Chondrocyte (in vitro differentiated cells): ENCODE measurements around the gene TRIM7. TPM values are rescaled to one million over a fixed set of nuclear protein-coding genes. Genes with fewer than 3 reads are reported as not detected.

Experiments used
- DNase-seq: peaks from one replicate; pipeline ENCODE4 v3.0.0; 2021; ENCODE audit warnings: mixed read lengths, low spot score
- H3K27ac Mint-ChIP-seq: one replicate; pipeline ENCODE4 v1.8.0; 2021; ENCODE audit warnings: mild to moderate bottlenecking, moderate library complexity, mixed read lengths; ENCODE audit not compliant: unreplicated experiment
- H3K27me3 Mint-ChIP-seq: 2 replicates; pipeline ENCODE4 v1.8.0; 2021; ENCODE audit warnings: low read depth, mixed read lengths
- H3K36me3 Mint-ChIP-seq: 2 replicates; pipeline ENCODE4 v1.8.0; 2021; ENCODE audit warnings: low read depth, mixed read lengths
- H3K4me1 Mint-ChIP-seq: 2 replicates; pipeline ENCODE4 v1.8.0; 2021; ENCODE audit warnings: low read depth, mild to moderate bottlenecking, mixed read lengths
- H3K4me3 Mint-ChIP-seq: one replicate; pipeline ENCODE4 v1.8.0; 2021; ENCODE audit warnings: mild to moderate bottlenecking, moderate library complexity, mixed read lengths; ENCODE audit not compliant: unreplicated experiment
- H3K9me3 Mint-ChIP-seq: 2 replicates; pipeline ENCODE4 v1.8.0; 2021; ENCODE audit warnings: low read depth, mixed read lengths
- long read RNA-seq: library from polyadenylated mRNA; stranded (forward); transcript quantifications from one replicate; pipeline ENCODE4 v2.0.0, GENCODE V29; 2021
- total RNA-seq: library from RNA; stranded (reverse); gene quantifications from 3 replicates; pipeline ENCODE4 v1.2.1, GENCODE V29; 2021
- TF ChIP-seq, protein P1 (sequence below): fragments of 200-600 bp; sonication (generic); IDR thresholded peaks from 2 replicates; pipeline ENCODE4 v1.5.0; 2021; ENCODE audit warnings: antibody characterized with exemption, mild to moderate bottlenecking, moderate library complexity

Gene TRIM7
- 4.2 to 8.1 TPM (median 5.7 TPM) in 3 replicates for total RNA-seq
- long read RNA-seq, transcript TRIM7-201 (7 exons, 2,840 nt): major isoform, 5 of 9 reads
- long read RNA-seq, partial matches to known transcripts: 0 of 9 reads
- long read RNA-seq, other reads (novel, unspliced or antisense): 0 of 9 reads

DNA sequence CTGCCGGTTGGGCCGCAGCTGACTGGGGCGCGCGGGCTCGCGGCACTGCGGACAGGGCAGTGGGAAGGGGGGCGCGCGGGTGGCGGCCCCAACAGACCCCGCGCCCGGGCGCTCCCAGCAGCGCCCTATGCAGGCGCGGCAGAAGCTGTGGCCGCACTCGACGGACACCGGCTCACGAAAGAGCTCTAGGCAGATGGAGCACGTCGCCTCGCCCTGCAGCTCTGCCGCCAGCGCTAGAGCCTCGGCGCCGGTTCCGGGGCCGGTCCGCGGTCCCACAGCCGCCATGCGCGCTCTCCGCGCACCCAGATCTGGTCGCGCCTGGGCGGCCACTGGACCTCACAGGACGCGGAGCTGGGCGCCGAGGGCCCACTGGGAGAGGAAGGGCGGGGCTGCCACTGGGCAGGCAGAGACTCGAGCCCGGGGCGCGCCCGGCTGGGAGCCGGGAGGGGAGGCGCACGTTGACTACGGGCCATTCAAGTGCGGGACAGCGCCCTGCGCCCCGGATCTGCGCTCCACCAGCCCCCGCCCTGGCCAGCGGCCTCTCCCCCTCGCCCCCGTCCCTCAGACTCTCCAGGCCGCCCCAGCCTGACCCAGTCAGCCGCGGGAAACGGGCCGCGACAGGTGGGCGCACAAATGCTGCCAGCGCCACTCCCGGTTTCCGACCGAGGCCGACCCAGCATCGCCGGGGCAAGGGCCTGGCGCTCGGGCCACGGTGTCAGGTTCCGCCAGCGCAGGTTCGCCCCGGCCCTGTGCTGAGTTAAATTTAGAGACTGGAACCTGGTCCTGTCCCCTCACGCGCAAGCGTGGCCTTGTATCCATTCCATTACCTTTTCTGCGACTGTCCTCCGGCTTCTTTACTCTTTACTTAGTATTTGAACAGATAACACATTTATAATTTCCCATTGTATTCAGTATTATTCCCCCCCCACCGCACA is at the start of gene TRIM7:
Gene TRIM7, minus strand, starts transcription at position 371 of the 935 bp plus-strand sequence. Its CDS starts 86 bp downstream, at position 285.
- Mint-ChIP-seq H3K4me1 (peaks cover 26% of the 10 kb centered on the region), H3K27ac (peak within 1 kb of the TSS; percentile 94), H3K4me3 (peak within 1 kb of the TSS; percentile 85), H3K27me3 (no peaks in the 10 kb centered on the region), H3K9me3 (no peaks in the 10 kb centered on the region), H3K36me3 (no peaks in the 10 kb centered on the region)
- TF ChIP-seq, protein P1, sequence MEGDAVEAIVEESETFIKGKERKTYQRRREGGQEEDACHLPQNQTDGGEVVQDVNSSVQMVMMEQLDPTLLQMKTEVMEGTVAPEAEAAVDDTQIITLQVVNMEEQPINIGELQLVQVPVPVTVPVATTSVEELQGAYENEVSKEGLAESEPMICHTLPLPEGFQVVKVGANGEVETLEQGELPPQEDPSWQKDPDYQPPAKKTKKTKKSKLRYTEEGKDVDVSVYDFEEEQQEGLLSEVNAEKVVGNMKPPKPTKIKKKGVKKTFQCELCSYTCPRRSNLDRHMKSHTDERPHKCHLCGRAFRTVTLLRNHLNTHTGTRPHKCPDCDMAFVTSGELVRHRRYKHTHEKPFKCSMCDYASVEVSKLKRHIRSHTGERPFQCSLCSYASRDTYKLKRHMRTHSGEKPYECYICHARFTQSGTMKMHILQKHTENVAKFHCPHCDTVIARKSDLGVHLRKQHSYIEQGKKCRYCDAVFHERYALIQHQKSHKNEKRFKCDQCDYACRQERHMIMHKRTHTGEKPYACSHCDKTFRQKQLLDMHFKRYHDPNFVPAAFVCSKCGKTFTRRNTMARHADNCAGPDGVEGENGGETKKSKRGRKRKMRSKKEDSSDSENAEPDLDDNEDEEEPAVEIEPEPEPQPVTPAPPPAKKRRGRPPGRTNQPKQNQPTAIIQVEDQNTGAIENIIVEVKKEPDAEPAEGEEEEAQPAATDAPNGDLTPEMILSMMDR: peak; percentile 1
- no peak for DNase-seq

DNA sequence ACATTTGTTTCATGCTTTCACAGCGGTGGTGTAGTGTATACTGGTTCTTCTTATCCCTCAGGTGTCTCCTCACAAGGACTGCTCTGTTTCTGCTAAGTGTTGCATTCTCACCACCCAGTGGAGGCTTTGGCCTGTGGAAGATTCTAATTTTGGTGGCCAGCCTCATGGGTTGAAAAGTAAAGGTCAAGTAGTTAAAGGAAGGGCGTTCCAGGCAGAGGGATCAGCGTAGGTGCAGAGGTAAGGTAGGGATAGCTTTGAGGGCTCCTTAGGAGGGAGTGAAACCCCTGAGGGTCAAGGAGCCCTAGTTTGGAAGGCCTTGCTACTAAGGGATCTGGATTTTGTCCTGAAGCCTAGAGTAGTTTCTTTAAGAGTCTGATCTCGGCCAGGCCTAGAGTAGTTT is 43.3 kb upstream of the TRIM7 start:
- Mint-ChIP-seq H3K4me3 (peak overlapping the region; percentile 94), H3K27ac (peak overlapping the region; percentile 97), H3K27me3 (no peaks in the 10 kb centered on the region), H3K36me3 (peaks cover 6% of the 10 kb centered on the region), H3K4me1 (peaks cover 60% of the 10 kb centered on the region), H3K9me3 (no peaks in the 10 kb centered on the region)
- DNase-seq: no peak
- TF ChIP-seq, protein P1: no peak

DNA sequence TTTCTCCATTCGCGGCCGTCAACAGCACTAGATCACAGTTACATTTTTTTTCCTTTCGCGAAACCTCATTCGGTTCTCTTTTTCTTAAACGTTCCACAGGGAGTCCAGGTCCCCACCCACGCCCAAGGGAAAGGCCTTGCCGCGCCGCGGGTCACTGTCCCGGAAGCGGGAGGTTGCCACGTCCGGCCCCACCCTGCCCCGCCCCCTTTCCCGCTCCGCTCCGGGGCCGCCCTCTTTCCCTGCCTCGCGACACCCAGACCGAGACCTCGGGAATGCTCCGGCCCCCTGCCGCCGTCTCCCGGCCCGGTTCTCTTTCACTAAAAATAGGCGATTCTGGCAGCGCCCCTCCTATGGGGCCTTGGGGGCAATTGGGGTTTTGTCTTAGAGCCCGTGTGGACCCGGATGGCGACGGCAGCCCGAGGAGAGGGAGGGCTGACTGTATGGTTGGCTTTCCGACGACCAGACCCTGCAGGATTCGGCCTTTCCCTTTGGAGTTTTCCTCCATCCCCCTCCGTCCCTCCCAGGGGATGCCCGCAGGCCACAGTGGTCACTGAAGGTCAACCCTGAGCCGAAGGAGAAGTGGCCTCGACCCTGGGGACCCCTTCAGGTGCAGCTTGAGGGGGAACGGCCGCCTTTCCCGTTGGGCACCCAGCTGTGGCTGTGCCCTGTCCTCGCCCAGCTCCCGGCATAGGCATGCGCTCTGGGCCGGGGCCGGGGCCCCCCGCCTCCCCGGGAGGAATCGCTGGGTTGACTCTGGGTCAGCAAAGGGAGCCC is 41.5 kb upstream of the TRIM7 start:
- Mint-ChIP-seq H3K4me3 (peak overlapping the region; percentile 94), H3K27ac (peak overlapping the region; percentile 97), H3K36me3 (peaks cover 15% of the 10 kb centered on the region), H3K4me1 (peaks cover 66% of the 10 kb centered on the region), H3K9me3 (no peaks in the 10 kb centered on the region), H3K27me3 (no peaks in the 10 kb centered on the region)
- TF ChIP-seq, protein P1: peak; percentile 32
- peak; percentile 96 for DNase-seq

DNA sequence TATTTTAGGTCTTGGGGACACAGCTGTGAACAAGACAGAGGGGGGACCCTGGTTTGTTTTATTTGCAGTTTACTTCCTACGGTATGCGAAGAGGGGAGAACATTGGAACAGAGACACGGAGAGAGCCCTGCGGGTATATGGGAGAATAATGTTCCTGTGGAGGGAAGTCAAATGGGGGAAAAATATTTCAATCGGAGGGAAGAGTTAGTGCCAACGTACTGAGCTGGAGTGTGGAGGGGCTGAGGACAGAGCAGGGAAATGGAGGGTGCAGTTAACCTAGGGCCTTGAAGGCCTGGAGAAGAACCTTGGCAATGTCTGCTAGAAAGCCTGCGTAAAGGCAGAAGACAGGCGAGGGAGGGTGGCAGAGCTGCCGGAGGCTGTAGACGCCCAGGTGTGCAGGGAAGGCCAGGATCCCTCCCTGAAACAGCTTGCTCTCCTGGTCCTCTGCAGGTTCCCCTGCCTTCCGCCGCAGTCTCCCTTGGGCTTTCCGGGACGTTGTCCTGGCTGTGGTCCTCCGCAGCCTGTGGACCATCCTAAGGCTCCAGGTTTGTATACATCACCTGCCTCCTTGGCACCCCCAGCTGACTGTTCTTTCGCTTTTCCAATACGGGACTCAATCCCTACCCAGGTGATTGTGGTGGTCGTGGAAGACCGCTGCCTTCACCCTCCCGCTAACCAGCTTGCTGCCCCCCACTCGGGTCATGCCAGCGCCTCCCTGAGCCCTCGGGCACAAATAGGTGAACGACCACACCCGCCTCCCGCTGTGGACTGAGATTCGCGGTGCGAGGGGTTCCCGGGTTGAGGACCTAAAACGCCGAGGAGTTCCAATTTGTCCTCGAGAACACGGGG is 40.7 kb upstream of the TRIM7 start:
- H3K36me3 Mint-ChIP-seq: peaks cover 16% of the 10 kb centered on the region
- no peaks in the 10 kb centered on the region for H3K27me3 Mint-ChIP-seq
- TF ChIP-seq, protein P1: no peak
- DNase-seq: no peak
- H3K4me3 Mint-ChIP-seq: peak overlapping the region; percentile 94
- peaks cover 66% of the 10 kb centered on the region for H3K4me1 Mint-ChIP-seq
- peak overlapping the region; percentile 97 for H3K27ac Mint-ChIP-seq
- H3K9me3 Mint-ChIP-seq: no peaks in the 10 kb centered on the region
